Retinal pigment epithelial cell (primary cell): Measurements from ENCODE around the gene ANKRD49.

Experiments used
- DNase-seq: peaks from one replicate; pipeline ENCODE4 v3.0.0-alpha.2; 2010; ENCODE audit warnings: low read depth
- H3K4me3 ChIP-seq: 2 replicates; pipeline ENCODE4 v1.5.1; 2011; ENCODE audit warnings: mild to moderate bottlenecking, low read length, control low read depth, moderate library complexity
- CTCF ChIP-seq: conservative IDR thresholded peaks from 2 replicates; pipeline ENCODE4 v1.5.1; 2011; ENCODE audit warnings: low read depth, low read length, control low read depth, inconsistent platforms

ANKRD49 gene

GRCh38 chr11:94519478-94520084 lies 25.8 kb downstream of the ANKRD49 start:
- no peak overlapping the region for H3K4me3 ChIP-seq
- DNase-seq: no peak
- peak; percentile 58 for TF ChIP-seq CTCF

- peak; percentile 53 for TF ChIP-seq CTCF
- DNase-seq: no peak
Measured at GRCh38 chr11:94521684-94522083, 27.9 kb downstream of the ANKRD49 start.

GRCh38 chr11:94524341-94524740 lies 30.6 kb downstream of the ANKRD49 start:
- H3K4me3 ChIP-seq: no peak overlapping the region
- no peak for TF ChIP-seq CTCF
- no peak for DNase-seq

More at GRCh38 chr11:94521684-94522083, 27.9 kb downstream of the ANKRD49 start:
- H3K4me3 ChIP-seq: no peak overlapping the region

- peak; percentile 44 for DNase-seq
- TF ChIP-seq CTCF: no peak
- H3K4me3 ChIP-seq: no peak overlapping the region
Measured at GRCh38 chr11:94525546-94526324, 32.0 kb downstream of the ANKRD49 start.

GRCh38 chr11:94526645-94527438 lies 33.1 kb downstream of the ANKRD49 start:
- no peak overlapping the region for H3K4me3 ChIP-seq
- no peak for TF ChIP-seq CTCF
- no peak for DNase-seq

GRCh38 chr11:94528551-94528950 lies 34.8 kb downstream of the ANKRD49 start:
- no peak overlapping the region for H3K4me3 ChIP-seq
- no peak for DNase-seq
- no peak for TF ChIP-seq CTCF
